Cardiac muscle cell (in vitro differentiated cells and primary cell): ENCODE measurements around the gene HIF1AN. TPM values are rescaled to one million over a fixed set of nuclear protein-coding genes. Genes with fewer than 3 reads are reported as not detected.
A peak's percentile ranks its signal among the peaks of the same experiment; 100 is the strongest.

ENCODE experiments used
- DNase-seq, 2 donors: peaks; one replicate each; pipeline versions ENCODE4 v3.0.0 to v3.0.0-alpha.2; 2010 to 2017; ENCODE audit warnings: low read depth in 1 of 2, low spot score in 1 of 2
- H3K27ac ChIP-seq: fragments of 200-600 bp; sonication (generic); 2 replicates; pipeline ENCODE4 v1.5.1; 2016
- H3K27me3 ChIP-seq: fragments of 200-600 bp; sonication (generic); 2 replicates; pipeline ENCODE4 v1.6.0; 2016; ENCODE audit warnings: control low read depth
- H3K36me3 ChIP-seq: fragments of 200-600 bp; sonication (generic); 2 replicates; pipeline ENCODE4 v1.5.1; 2016; ENCODE audit warnings: control low read depth
- H3K4me1 ChIP-seq: fragments of 200-600 bp; sonication (generic); 2 replicates; pipeline ENCODE4 v1.8.1; 2017; ENCODE audit warnings: low read depth, mild to moderate bottlenecking, mixed run types
- H3K4me3 ChIP-seq: fragments of 200-600 bp; sonication (generic); 2 replicates; pipeline ENCODE4 v1.5.1; 2016; ENCODE audit warnings: mild to moderate bottlenecking
- H3K9me3 ChIP-seq: fragments of 200-600 bp; sonication (generic); 2 replicates; pipeline ENCODE4 v1.5.1; 2017; ENCODE audit warnings: low read depth, mild to moderate bottlenecking, control low read depth
- polyA plus RNA-seq: library from polyadenylated mRNA; unstranded; fragments of >200 nt; fragmentation: Nextera tagmentation; extraction: Ambion mirVana; gene quantifications from 2 replicates; pipeline ENCODE4 v1.2.1, GENCODE V29; 2016
- total RNA-seq: library from RNA; depleted of rRNA; stranded (reverse); fragments of >200 nt; gene quantifications from 2 replicates; pipeline ENCODE4 v1.2.3, GENCODE V29; 2016
- TF ChIP-seq, protein P1 (sequence below): IDR thresholded peaks from 2 replicates; pipeline ENCODE4 v1.5.1; 2012; ENCODE audit warnings: low read depth, mild to moderate bottlenecking, low read length

HIF1AN gene
- total and polyA plus RNA-seq, 2 experiments from 2014 or later: 20.3 to 40.2 TPM

DNA sequence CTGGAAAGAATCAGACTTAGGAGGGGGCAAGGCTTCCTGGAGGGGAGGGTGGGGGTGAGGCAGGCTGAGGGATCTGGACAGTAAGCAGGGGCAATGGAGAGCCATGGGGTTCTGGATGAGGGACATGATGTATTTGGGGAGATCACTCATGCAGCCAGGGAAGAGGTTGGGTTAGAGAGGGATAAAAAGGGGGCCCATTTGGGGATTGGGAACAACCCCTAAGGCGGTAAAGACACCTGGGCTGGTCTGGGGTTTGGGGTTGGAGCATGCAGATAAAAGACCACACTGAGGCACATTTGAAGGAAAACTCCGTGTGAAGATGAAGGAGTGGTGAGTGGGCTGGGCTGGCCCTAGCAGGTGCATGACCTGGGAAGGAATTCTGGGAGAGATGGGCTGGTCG, 30.8 kb downstream of the HIF1AN start:
- no peak for DNase-seq
- H3K27me3 ChIP-seq: peaks cover 5% of the 10 kb centered on the region

DNA sequence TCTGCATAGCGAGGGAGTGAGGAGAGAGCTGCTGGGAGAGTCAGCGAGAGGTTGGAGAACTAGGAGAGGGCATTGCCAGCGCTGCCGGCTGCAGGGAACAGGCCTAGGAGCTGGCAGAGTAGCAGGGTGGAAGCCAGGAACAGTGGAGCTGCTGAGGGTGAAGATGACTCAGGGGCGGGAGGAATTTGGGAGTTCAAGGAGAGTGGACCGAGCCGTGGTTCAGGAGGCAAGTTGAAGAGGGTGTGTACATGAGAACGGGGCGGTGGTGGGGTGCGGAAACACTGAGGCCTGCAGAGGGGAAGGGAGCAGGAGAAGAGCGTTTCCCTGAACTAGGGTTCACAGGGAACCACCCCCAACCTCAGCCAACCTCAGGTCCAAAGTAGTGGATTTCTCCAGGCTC, 31.5 kb downstream of the HIF1AN start:
- Histone ChIP-seq H3K4me3 (no peak overlapping the region), H3K4me1 (no peaks in the 10 kb centered on the region), H3K27me3 (peaks cover 11% of the 10 kb centered on the region), H3K9me3 (no peaks in the 10 kb centered on the region), H3K36me3 (no peaks in the 10 kb centered on the region), H3K27ac (no peak overlapping the region)
- no peak for DNase-seq
- TF ChIP-seq, protein P1, sequence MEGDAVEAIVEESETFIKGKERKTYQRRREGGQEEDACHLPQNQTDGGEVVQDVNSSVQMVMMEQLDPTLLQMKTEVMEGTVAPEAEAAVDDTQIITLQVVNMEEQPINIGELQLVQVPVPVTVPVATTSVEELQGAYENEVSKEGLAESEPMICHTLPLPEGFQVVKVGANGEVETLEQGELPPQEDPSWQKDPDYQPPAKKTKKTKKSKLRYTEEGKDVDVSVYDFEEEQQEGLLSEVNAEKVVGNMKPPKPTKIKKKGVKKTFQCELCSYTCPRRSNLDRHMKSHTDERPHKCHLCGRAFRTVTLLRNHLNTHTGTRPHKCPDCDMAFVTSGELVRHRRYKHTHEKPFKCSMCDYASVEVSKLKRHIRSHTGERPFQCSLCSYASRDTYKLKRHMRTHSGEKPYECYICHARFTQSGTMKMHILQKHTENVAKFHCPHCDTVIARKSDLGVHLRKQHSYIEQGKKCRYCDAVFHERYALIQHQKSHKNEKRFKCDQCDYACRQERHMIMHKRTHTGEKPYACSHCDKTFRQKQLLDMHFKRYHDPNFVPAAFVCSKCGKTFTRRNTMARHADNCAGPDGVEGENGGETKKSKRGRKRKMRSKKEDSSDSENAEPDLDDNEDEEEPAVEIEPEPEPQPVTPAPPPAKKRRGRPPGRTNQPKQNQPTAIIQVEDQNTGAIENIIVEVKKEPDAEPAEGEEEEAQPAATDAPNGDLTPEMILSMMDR: no peak

More for the DNA sequence above, 30.8 kb downstream of the HIF1AN start:
- no peaks in the 10 kb centered on the region for H3K9me3 ChIP-seq
- no peaks in the 10 kb centered on the region for H3K36me3 ChIP-seq
- H3K4me3 ChIP-seq: no peak overlapping the region
- no peak overlapping the region for H3K27ac ChIP-seq
- H3K4me1 ChIP-seq: no peaks in the 10 kb centered on the region
- TF ChIP-seq, protein P1: no peak

DNA sequence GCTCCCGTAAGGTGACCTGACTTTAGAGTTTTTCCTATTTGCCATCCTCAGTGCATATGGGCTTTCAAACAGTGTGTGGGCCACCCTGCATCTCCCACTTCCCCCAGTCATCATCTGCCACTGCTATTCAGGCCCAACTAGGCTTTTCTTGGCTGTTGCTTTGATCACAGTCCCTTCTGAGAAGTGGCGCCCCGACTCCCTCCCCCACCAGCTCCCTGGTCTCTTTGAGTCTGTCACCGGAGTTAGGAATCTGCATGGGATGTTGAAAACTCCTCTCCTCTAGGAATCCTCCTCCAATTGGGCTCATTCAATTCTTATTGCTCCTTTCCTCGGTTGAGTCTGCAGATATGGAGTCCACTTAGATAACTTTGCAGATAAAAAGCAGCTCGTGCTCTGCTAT, 32.1 kb downstream of the HIF1AN start:
- Histone ChIP-seq H3K9me3 (no peaks in the 10 kb centered on the region), H3K27ac (no peak overlapping the region), H3K27me3 (peaks cover 15% of the 10 kb centered on the region), H3K4me3 (no peak overlapping the region), H3K36me3 (no peaks in the 10 kb centered on the region), H3K4me1 (no peaks in the 10 kb centered on the region)
- TF ChIP-seq, protein P1: no peak
- DNase-seq: no peak

DNA sequence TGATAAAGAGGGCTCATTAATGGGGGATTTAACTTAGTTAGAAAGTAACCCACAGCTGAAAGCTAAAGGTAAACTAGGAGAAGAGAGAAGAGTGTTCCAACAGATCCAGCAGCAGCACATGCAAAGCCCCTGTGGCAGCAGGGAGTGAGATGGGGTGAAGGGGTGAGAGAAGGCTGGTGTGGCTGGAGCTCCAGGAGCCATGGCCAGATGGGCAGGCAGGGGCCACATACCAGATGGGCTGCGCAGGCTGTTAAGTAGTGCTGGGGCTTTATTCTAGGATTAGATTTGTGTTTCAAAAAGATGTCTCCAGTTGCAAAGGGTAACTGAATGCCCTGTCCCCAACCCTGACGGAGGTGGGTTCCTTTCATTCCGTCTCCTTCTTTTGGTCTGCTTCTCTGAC, 33.2 kb downstream of the HIF1AN start:
- peaks cover 26% of the 10 kb centered on the region for H3K27me3 ChIP-seq

DNA sequence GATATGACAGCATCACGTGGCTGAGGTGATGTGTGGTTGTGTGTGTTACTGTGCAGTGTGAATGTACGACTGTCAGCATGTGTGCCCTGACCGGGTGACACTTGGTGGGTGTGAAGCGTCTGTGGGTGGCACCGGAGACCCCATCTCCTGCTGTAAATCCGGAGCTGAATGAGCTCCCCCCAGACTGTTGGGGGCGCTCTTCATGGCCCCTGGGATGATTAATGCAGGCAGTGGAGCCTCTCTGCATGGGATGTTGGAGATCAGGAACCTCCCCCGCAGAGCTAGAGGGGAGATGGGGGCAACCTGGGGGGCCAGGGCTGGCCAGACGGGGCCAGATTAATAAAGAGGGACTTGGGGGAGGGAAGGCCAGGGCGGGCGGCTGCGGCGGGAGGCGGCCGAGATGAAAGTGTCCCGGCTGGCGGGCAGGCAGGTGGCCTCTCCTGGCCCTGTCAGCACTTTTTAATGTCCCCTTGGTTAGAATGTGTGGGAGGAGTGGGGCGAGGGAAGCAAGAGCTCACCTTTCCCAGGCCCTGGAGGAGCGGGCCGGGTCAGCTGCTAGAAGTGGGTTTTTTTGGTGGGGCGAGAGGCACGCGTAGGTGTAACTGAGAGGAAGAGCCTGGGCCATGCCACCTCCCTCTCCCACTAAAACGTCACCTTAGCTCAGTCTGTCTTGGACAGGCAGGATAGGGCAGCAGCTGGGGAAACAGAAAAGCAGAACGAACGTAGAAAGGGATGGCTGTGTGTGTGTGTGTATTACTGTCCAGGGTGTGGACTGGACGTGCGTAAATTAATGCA, 34.1 kb downstream of the HIF1AN start:
- H3K4me3 ChIP-seq: peak overlapping the region; percentile 58
- H3K27me3 ChIP-seq: peaks cover 35% of the 10 kb centered on the region
- H3K36me3 ChIP-seq: no peaks in the 10 kb centered on the region
- H3K9me3 ChIP-seq: no peaks in the 10 kb centered on the region
- no peaks in the 10 kb centered on the region for H3K4me1 ChIP-seq
- TF ChIP-seq, protein P1: peak; percentile 5
- no peak overlapping the region for H3K27ac ChIP-seq
- peak in 1 of 2 donors; percentile 37 for DNase-seq

More for the DNA sequence above, 33.2 kb downstream of the HIF1AN start:
- H3K4me3 ChIP-seq: no peak overlapping the region
- H3K36me3 ChIP-seq: no peaks in the 10 kb centered on the region
- TF ChIP-seq, protein P1: no peak
- no peaks in the 10 kb centered on the region for H3K4me1 ChIP-seq
- no peak overlapping the region for H3K27ac ChIP-seq
- H3K9me3 ChIP-seq: no peaks in the 10 kb centered on the region
- DNase-seq: no peak
